Endometrial microvascular endothelial cells (primary cell): ENCODE measurements around the gene RNF20. TPM values are rescaled to one million over a fixed set of nuclear protein-coding genes. Genes with fewer than 3 reads are reported as not detected.
"Not testable (repeated sequence)": the region's sequence is repeated elsewhere in the genome, so short reads cannot be mapped to it uniquely, and the experiment has no call there.

Experiments used
- in situ Hi-C: cut with HindIII; loops from 2 replicates; pipeline ENCODE4 v1.10.0; 2017; ENCODE audit warnings: low sequenced_read_pairs, low pct_unique_long_range_greater_than_20kb; ENCODE audit errors: inconsistent ontology term
- total RNA-seq: library from RNA; depleted of rRNA; stranded (reverse); fragments of >200 nt; gene quantifications from one replicate; pipeline ENCODE4 v1.2.3, GENCODE V29; 2015; ENCODE audit errors: inconsistent ontology term

Gene RNF20
- total RNA-seq, 1 donor from 2014 or later, result 15.6 TPM

GRCh38 chr9:101528015-101528414 is 5.6 kb upstream of the RNF20 start:
- in situ Hi-C loops, result no loop called here

- in situ Hi-C loops, result no loop called here
Measured at GRCh38 chr9:101530076-101530711, 3.5 kb upstream of the RNF20 start.

GRCh38 chr9:101536351-101536750 is 2.7 kb downstream of the RNF20 start:
- in situ Hi-C loops, result no loop called here

GRCh38 chr9:101536938-101537337 is 3.3 kb downstream of the RNF20 start:
- in situ Hi-C loops, result no loop called here

- in situ Hi-C loops, result no loop called here
Measured at GRCh38 chr9:101540069-101540468, 6.4 kb downstream of the RNF20 start.

GRCh38 chr9:101543098-101543735 is 9.6 kb downstream of the RNF20 start:
- in situ Hi-C loops, result no loop called here

- in situ Hi-C loops, result not testable (repeated sequence)
Measured at GRCh38 chr9:101549472-101550098, 15.9 kb downstream of the RNF20 start.

- in situ Hi-C loops, result no loop called here
Measured at GRCh38 chr9:101561740-101562139, 28.1 kb downstream of the RNF20 start.

- in situ Hi-C loops, result no loop called here
Measured at GRCh38 chr9:101562966-101563365, 29.3 kb downstream of the RNF20 start.

GRCh38 chr9:101564252-101564651 is 30.6 kb downstream of the RNF20 start:
- in situ Hi-C loops, result no loop called here

GRCh38 chr9:101566904-101567724 is 33.5 kb downstream of the RNF20 start:
- in situ Hi-C loops, result no loop called here

GRCh38 chr9:101567725-101568350 is 34.2 kb downstream of the RNF20 start:
- in situ Hi-C loops, result no loop called here

- in situ Hi-C loops, result no loop called here
Measured at GRCh38 chr9:101569741-101570501, 36.3 kb downstream of the RNF20 start.

- in situ Hi-C loops, result no loop called here
Measured at GRCh38 chr9:101571114-101571513, 37.5 kb downstream of the RNF20 start.

GRCh38 chr9:101572316-101572715 is 38.7 kb downstream of the RNF20 start:
- in situ Hi-C loops, result no loop called here

GRCh38 chr9:101574731-101575333 is 41.2 kb downstream of the RNF20 start:
- in situ Hi-C loops, result no loop called here

GRCh38 chr9:101578378-101578777 is 44.7 kb downstream of the RNF20 start:
- in situ Hi-C loops, result no loop called here
